HL-60 (cell line): ENCODE measurements around the gene UGGT2.

Experiments
- CTCF ChIP-seq: IDR thresholded peaks from one replicate; pipeline ENCODE4 v1.5.1; 2011; ENCODE audit warnings: low read length, control low read depth, inconsistent platforms; ENCODE audit not compliant: insufficient read depth
- POLR2AphosphoS5 ChIP-seq: IDR thresholded peaks from 2 replicates; pipeline ENCODE4 v1.6.1; 2012; ENCODE audit warnings: low read depth
- REST ChIP-seq: IDR thresholded peaks from 2 replicates; pipeline ENCODE4 v1.6.1; 2012; ENCODE audit warnings: low read depth; ENCODE audit not compliant: insufficient replicate concordance
- SPI1 ChIP-seq: IDR thresholded peaks from 2 replicates; pipeline ENCODE4 v1.6.1; 2012; ENCODE audit warnings: low read depth, mild to moderate bottlenecking, borderline replicate concordance

- TF ChIP-seq POLR2AphosphoS5: no peak
- no peak for TF ChIP-seq CTCF
- no peak for TF ChIP-seq REST
- TF ChIP-seq SPI1: no peak
Measured at GRCh38 chr13:96034662-96035061, 18.5 kb downstream of the UGGT2 start.
